T-helper 2 cell treated with Interferon-gamma antibody and Interleukin-4, amounts not matched to agents 100 ng/mL and 5 ng/mL, for 36 hours (primary cell): ENCODE results near the gene GPSM1. TPM values are rescaled to one million over a fixed set of nuclear protein-coding genes. Genes with fewer than 3 reads are reported as not detected.
"Not testable (repeated sequence)": the region's sequence is repeated elsewhere in the genome, so short reads cannot be mapped to it uniquely, and the experiment has no call there.

ENCODE experiments used
- intact Hi-C: fragments of 100-400 bp; cut with micrococcal nuclease; formaldehyde crosslinking; loops from one replicate; pipeline ENCODE4 v1.15.1; 2023
- total RNA-seq: library from RNA; stranded (reverse); gene quantifications from 2 replicates; pipeline ENCODE4 v1.2.3, GENCODE V29; 2022

Gene GPSM1
- total RNA-seq, 1 donor from 2014 or later, result 11.4 TPM

GRCh38 chr9:136343121-136343883, 16.0 kb downstream of the GPSM1 start:
- intact Hi-C loops, result loop anchor here (2.0 kb wide), 1 partner anchor 19 kb away; the partner anchor contains the start of gene DNLZ

GRCh38 chr9:136343884-136344269, 16.5 kb downstream of the GPSM1 start:
- intact Hi-C loops, result loop anchor here (2.0 kb wide), 1 partner anchor 19 kb away; the partner anchor contains the start of gene DNLZ

- intact Hi-C loops, result no loop called here
Observed at GRCh38 chr9:136344544-136345280, 17.4 kb downstream of the GPSM1 start.

GRCh38 chr9:136345281-136346156, 18.2 kb downstream of the GPSM1 start:
- intact Hi-C loops, result no loop called here

GRCh38 chr9:136346157-136346481, 18.8 kb downstream of the GPSM1 start:
- intact Hi-C loops, result no loop called here

- intact Hi-C loops, result no loop called here
Observed at GRCh38 chr9:136346927-136347465, 19.7 kb downstream of the GPSM1 start.

- intact Hi-C loops, result no loop called here
Observed at GRCh38 chr9:136347472-136348256, 20.3 kb downstream of the GPSM1 start.

GRCh38 chr9:136348691-136349090, 21.4 kb downstream of the GPSM1 start:
- intact Hi-C loops, result no loop called here

- intact Hi-C loops, result no loop called here
Observed at GRCh38 chr9:136349546-136349945, 22.2 kb downstream of the GPSM1 start.

GRCh38 chr9:136351252-136351800, 24.0 kb downstream of the GPSM1 start:
- intact Hi-C loops, result no loop called here

GRCh38 chr9:136351868-136352267, 24.5 kb downstream of the GPSM1 start:
- intact Hi-C loops, result not testable (repeated sequence)

- intact Hi-C loops, result no loop called here
Observed at GRCh38 chr9:136352682-136353081, 25.3 kb downstream of the GPSM1 start.

GRCh38 chr9:136353088-136353487, 25.7 kb downstream of the GPSM1 start:
- intact Hi-C loops, result no loop called here

GRCh38 chr9:136353757-136354488, 26.6 kb downstream of the GPSM1 start:
- intact Hi-C loops, result no loop called here

- intact Hi-C loops, result no loop called here
Observed at GRCh38 chr9:136354592-136355085, 27.3 kb downstream of the GPSM1 start.

- intact Hi-C loops, result no loop called here
Observed at GRCh38 chr9:136355616-136356557, 28.5 kb downstream of the GPSM1 start.

- intact Hi-C loops, result no loop called here
Observed at GRCh38 chr9:136357202-136357725, 29.9 kb downstream of the GPSM1 start.

- intact Hi-C loops, result no loop called here
Observed at GRCh38 chr9:136358016-136358415, 30.7 kb downstream of the GPSM1 start.
